PFSK-1 (cell line): ENCODE data around the gene EPOP.

Experiments
- FOXP2 ChIP-seq: optimal IDR thresholded peaks from 2 replicates; pipeline ENCODE3; 2011; ENCODE audit warnings: borderline replicate concordance, control low read depth, inconsistent platforms; ENCODE audit not compliant: insufficient read depth; ENCODE audit errors: extremely low read length, extremely low read depth
- POLR2AphosphoS5 ChIP-seq: IDR thresholded peaks from 2 replicates; pipeline ENCODE4 v1.6.1; 2012; ENCODE audit warnings: low read depth, mild to moderate bottlenecking, control low read depth, low read length, moderate library complexity
- SIN3A ChIP-seq: IDR thresholded peaks from 2 replicates; pipeline ENCODE4 v1.6.1; 2012; ENCODE audit warnings: mild to moderate bottlenecking, low read length, moderate library complexity, borderline replicate concordance; ENCODE audit not compliant: insufficient read depth
- TAF1 ChIP-seq: IDR thresholded peaks from 2 replicates; pipeline ENCODE4 v1.6.1; 2012; ENCODE audit warnings: low read length, control low read depth, borderline replicate concordance; ENCODE audit not compliant: insufficient read depth
- TF ChIP-seq, protein P1 (sequence below), 2 experiments: IDR thresholded peaks; 2 replicates each; pipeline versions ENCODE4 v1.6.1 to v1.8.0; 2011 to 2012; ENCODE audit warnings: low read depth in 2 of 2, low read length in 2 of 2, control low read depth in 1 of 2, inconsistent platforms in 1 of 2, mild to moderate bottlenecking in 1 of 2, moderate library complexity in 1 of 2; ENCODE audit not compliant: insufficient read depth in 1 of 2

DNA sequence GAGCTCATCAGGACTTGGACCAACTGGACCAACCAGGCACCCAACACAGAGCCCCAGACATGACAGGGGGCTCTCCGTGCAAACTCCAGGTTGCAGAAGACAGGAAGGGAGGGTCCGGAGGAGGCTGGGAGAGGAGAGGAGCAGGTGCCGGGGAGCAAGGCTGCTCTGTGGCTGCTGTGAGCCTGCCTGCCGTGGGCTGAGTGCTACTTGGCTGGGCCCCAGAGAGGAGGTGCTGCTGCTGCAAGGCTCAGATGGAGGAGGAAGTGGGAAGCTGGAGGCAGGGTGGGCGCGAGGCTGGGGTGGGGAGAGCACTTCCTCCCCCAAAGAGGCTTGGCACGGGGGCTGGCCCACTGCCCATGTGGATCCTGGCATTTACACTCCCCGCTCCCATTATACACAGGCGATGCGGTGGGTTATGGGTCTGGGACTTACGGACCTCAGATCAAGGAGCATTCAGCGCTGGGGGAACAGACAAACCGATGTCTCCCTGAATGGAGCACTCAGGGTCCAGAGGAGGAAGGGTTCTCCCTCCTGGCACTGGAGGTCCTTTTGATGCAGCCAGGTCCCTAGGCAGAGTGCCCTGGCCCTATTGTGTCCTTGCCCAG lies 15.9 kb downstream of the EPOP start:
- TF ChIP-seq POLR2AphosphoS5 (no peak), SIN3A (no peak), FOXP2 (no peak), TAF1 (no peak)
- TF ChIP-seq, protein P1, sequence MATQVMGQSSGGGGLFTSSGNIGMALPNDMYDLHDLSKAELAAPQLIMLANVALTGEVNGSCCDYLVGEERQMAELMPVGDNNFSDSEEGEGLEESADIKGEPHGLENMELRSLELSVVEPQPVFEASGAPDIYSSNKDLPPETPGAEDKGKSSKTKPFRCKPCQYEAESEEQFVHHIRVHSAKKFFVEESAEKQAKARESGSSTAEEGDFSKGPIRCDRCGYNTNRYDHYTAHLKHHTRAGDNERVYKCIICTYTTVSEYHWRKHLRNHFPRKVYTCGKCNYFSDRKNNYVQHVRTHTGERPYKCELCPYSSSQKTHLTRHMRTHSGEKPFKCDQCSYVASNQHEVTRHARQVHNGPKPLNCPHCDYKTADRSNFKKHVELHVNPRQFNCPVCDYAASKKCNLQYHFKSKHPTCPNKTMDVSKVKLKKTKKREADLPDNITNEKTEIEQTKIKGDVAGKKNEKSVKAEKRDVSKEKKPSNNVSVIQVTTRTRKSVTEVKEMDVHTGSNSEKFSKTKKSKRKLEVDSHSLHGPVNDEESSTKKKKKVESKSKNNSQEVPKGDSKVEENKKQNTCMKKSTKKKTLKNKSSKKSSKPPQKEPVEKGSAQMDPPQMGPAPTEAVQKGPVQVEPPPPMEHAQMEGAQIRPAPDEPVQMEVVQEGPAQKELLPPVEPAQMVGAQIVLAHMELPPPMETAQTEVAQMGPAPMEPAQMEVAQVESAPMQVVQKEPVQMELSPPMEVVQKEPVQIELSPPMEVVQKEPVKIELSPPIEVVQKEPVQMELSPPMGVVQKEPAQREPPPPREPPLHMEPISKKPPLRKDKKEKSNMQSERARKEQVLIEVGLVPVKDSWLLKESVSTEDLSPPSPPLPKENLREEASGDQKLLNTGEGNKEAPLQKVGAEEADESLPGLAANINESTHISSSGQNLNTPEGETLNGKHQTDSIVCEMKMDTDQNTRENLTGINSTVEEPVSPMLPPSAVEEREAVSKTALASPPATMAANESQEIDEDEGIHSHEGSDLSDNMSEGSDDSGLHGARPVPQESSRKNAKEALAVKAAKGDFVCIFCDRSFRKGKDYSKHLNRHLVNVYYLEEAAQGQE (IDR thresholded peaks at IDR 0.05; ENCODE audit: insufficient read depth in 1 of 2, low read depth in 2 of 2, low read length in 2 of 2) = no peak
